H1 (cell line): ENCODE measurements around the gene ZFAND2B. TPM values are rescaled to one million over a fixed set of nuclear protein-coding genes. Genes with fewer than 3 reads are reported as not detected.

Experiments
- CTCF ChIA-PET: fragments of 300-600 bp; sonication (Branson Sonifier 250); formaldehyde crosslinking; loops from one replicate; lab custom pipeline; 2021; ENCODE audit not compliant: partially characterized antibody; lab: Charles Lee
- POLR2A ChIA-PET: fragments of 300-600 bp; sonication (Branson Sonifier 250); formaldehyde crosslinking; loops from one replicate; lab custom pipeline; 2021; ENCODE audit warnings: inconsistent platforms; ENCODE audit not compliant: partially characterized antibody; lab: Charles Lee
- DNase-seq, 2 experiments: peaks; one replicate each; pipeline versions ENCODE4 v3.0.0 to v3.0.0-alpha.2; 2010 to 2022; ENCODE audit warnings: low spot score in 2 of 2, low read depth in 1 of 2, mixed read lengths in 1 of 2
- FAIRE-seq: peaks from 2 replicates; lab custom pipeline; 2011; peaks lifted over from hg19 to GRCh38; lab: Jason Lieb, UNC
- H2AFZ ChIP-seq: 2 replicates; pipeline ENCODE4 v1.8.1; 2012; ENCODE audit warnings: low read length, inconsistent platforms
- H2AK5ac ChIP-seq: 2 replicates; pipeline ENCODE4 v1.6.1; 2013; ENCODE audit warnings: low read depth, low read length
- H2BK120ac ChIP-seq: replicated peaks from 2 replicates; pipeline ENCODE3; 2013; ENCODE audit warnings: low read depth, low read length, inconsistent platforms
- H2BK12ac ChIP-seq: 2 replicates; pipeline ENCODE4 v1.6.1; 2013; ENCODE audit warnings: low read depth, low read length
- H2BK15ac ChIP-seq: 2 replicates; pipeline ENCODE4 v1.6.1; 2013; ENCODE audit warnings: low read length
- H2BK20ac ChIP-seq: 2 replicates; pipeline ENCODE4 v1.6.1; 2013; ENCODE audit warnings: low read length
- H2BK5ac ChIP-seq: 2 replicates; pipeline ENCODE4 v1.6.1; 2013; ENCODE audit warnings: low read depth, low read length
- H3K14ac ChIP-seq: 2 replicates; pipeline ENCODE4 v1.6.1; 2013; ENCODE audit warnings: inconsistent platforms; ENCODE audit not compliant: insufficient read length
- H3K18ac ChIP-seq: 2 replicates; pipeline ENCODE4 v1.6.1; 2013; ENCODE audit warnings: low read length; ENCODE audit errors: extremely low read depth
- H3K23ac ChIP-seq: 2 replicates; pipeline ENCODE4 v1.6.1; 2013; ENCODE audit warnings: inconsistent platforms; ENCODE audit not compliant: insufficient read length
- H3K23me2 ChIP-seq: 2 replicates; pipeline ENCODE4 v1.6.1; 2013; ENCODE audit warnings: low read depth, low read length
- H3K27ac ChIP-seq: 2 replicates; pipeline ENCODE4 v1.6.1; 2011; ENCODE audit warnings: low read depth, low read length, inconsistent platforms
- H3K27me3 ChIP-seq, 4 experiments: replicated peaks in 1 of 4; 1 replicate in 1 of 4; 2 replicates in 3 of 4; pipeline versions ENCODE4 v1.6.1 to v1.8.1; 2011 to 2013; ENCODE audit warnings: low read length in 3 of 4, mild to moderate bottlenecking in 3 of 4, inconsistent platforms in 2 of 4, mixed read lengths in 2 of 4, moderate library complexity in 1 of 4; ENCODE audit not compliant: control insufficient read depth in 3 of 4, insufficient read depth in 3 of 4; ENCODE audit errors: extremely low read depth in 1 of 4
- H3K36me3 ChIP-seq, 4 experiments: 2 replicates each; pipeline versions ENCODE4 v1.6.1 to v1.8.1; 2011 to 2013; ENCODE audit warnings: mild to moderate bottlenecking in 4 of 4, low read length in 3 of 4, moderate library complexity in 2 of 4, control low read depth in 1 of 4, inconsistent platforms in 1 of 4; ENCODE audit not compliant: insufficient read depth in 4 of 4, control insufficient read depth in 2 of 4
- H3K4ac ChIP-seq: replicated peaks from 2 replicates; pipeline ENCODE3; 2013; ENCODE audit warnings: low read length, low read depth, mixed read lengths, inconsistent platforms; ENCODE audit not compliant: insufficient read length
- H3K4me1 ChIP-seq, 4 experiments: replicated peaks in 1 of 4; 1 replicate in 1 of 4; 2 replicates in 3 of 4; pipeline versions ENCODE4 v1.6.1 to v1.8.1; 2011 to 2013; ENCODE audit warnings: low read length in 3 of 4, inconsistent platforms in 2 of 4, mixed read lengths in 1 of 4; ENCODE audit not compliant: insufficient read depth in 4 of 4, control insufficient read depth in 3 of 4
- H3K4me2 ChIP-seq, 2 experiments: 2 replicates each; pipeline versions ENCODE4 v1.6.1 to v1.8.1; 2011 to 2013; ENCODE audit warnings: low read depth in 2 of 2, low read length in 2 of 2, control low read depth in 1 of 2, inconsistent platforms in 1 of 2, mild to moderate bottlenecking in 1 of 2; ENCODE audit not compliant: insufficient read depth in 1 of 2
- H3K4me3 ChIP-seq, 4 experiments: fragments of 200-600, 300-600 bp in 1 of 4; sonication (generic), shearing (Covaris generic), sonication (Bioruptor Twin) in 1 of 4; 2 replicates each; pipeline versions ENCODE4 v1.5.1 to v1.8.1; 2011 to 2016; ENCODE audit warnings: low read length in 4 of 4, low read depth in 3 of 4, control low read depth in 2 of 4, inconsistent platforms in 2 of 4, mild to moderate bottlenecking in 2 of 4, mixed read lengths in 1 of 4, moderate library complexity in 1 of 4; ENCODE audit not compliant: insufficient read depth in 2 of 4; ENCODE audit errors: extremely low read depth in 1 of 4
- H3K56ac ChIP-seq: replicated peaks from 2 replicates; pipeline ENCODE3; 2013; ENCODE audit warnings: low read depth, mild to moderate bottlenecking, mixed read lengths, low read length, inconsistent platforms; ENCODE audit not compliant: insufficient read length
- H3K79me1 ChIP-seq: 2 replicates; pipeline ENCODE4 v1.6.1; 2013; ENCODE audit warnings: low read depth, low read length, control low read depth
- H3K79me2 ChIP-seq, 2 experiments: 2 replicates each; pipeline versions ENCODE4 v1.6.1 to v1.8.1; 2012 to 2013; ENCODE audit warnings: low read length in 2 of 2, mild to moderate bottlenecking in 2 of 2, inconsistent platforms in 1 of 2; ENCODE audit not compliant: insufficient read depth in 2 of 2, control insufficient read depth in 1 of 2
- H3K9ac ChIP-seq, 4 experiments: replicated peaks in 1 of 4; 1 replicate in 1 of 4; 2 replicates in 3 of 4; pipeline versions ENCODE4 v1.6.1 to v1.8.1; 2011 to 2013; ENCODE audit warnings: low read depth in 3 of 4, low read length in 3 of 4, control low read depth in 2 of 4, mild to moderate bottlenecking in 2 of 4, moderate library complexity in 2 of 4, inconsistent platforms in 1 of 4; ENCODE audit errors: extremely low read depth in 1 of 4
- H3K9me3 ChIP-seq, 2 experiments: 2 replicates each; pipeline versions ENCODE4 v1.6.1 to v1.8.1; 2012 to 2013; ENCODE audit warnings: mild to moderate bottlenecking in 2 of 2, moderate library complexity in 2 of 2, control low read depth in 1 of 2, inconsistent platforms in 1 of 2, low read depth in 1 of 2, low read length in 1 of 2, mixed read lengths in 1 of 2; ENCODE audit not compliant: insufficient read depth in 2 of 2
- H4K20me1 ChIP-seq, 2 experiments: replicated peaks in 1 of 2; 2 replicates each; pipeline versions ENCODE3 to v1.8.1; 2011 to 2013; ENCODE audit warnings: inconsistent platforms in 2 of 2, low read length in 2 of 2, mild to moderate bottlenecking in 1 of 2; ENCODE audit not compliant: insufficient read depth in 2 of 2, control insufficient read depth in 1 of 2
- H4K5ac ChIP-seq: 2 replicates; pipeline ENCODE4 v1.6.1; 2013; ENCODE audit warnings: low read length, low read depth, mixed read lengths, inconsistent platforms; ENCODE audit not compliant: insufficient read length
- H4K8ac ChIP-seq: 2 replicates; pipeline ENCODE4 v1.8.0; 2013; ENCODE audit warnings: mild to moderate bottlenecking, moderate library complexity, low read length, inconsistent platforms; ENCODE audit not compliant: insufficient read depth; ENCODE audit errors: extremely low read depth
- H4K91ac ChIP-seq: replicated peaks from 2 replicates; pipeline ENCODE3; 2013; ENCODE audit warnings: low read length, mixed read lengths, inconsistent platforms; ENCODE audit not compliant: insufficient read length
- BACH1 ChIP-seq: IDR thresholded peaks from 2 replicates; pipeline ENCODE4 v1.6.1; 2012; ENCODE audit warnings: low read length, improper control_type of control experiment
- CBX5 ChIP-seq: fragments of 300-800, 300-1000 bp; sonication (generic); IDR thresholded peaks from 2 replicates; pipeline ENCODE4 v1.7.1; 2016; ENCODE audit warnings: antibody characterized with exemption, low read length, low read depth
- CBX8 ChIP-seq: fragments of 300-800, 300-1000 bp; sonication (generic); IDR thresholded peaks from 2 replicates; pipeline ENCODE4 v1.7.1; 2016; ENCODE audit warnings: low read depth, low read length, borderline replicate concordance
- CEBPB ChIP-seq: IDR thresholded peaks from 2 replicates; pipeline ENCODE4 v1.6.1; 2012; ENCODE audit warnings: low read depth, low read length
- EZH2 ChIP-seq: fragments of 200-600 bp; sonication (generic); IDR thresholded peaks from 2 replicates; pipeline ENCODE4 v1.7.1; 2012; ENCODE audit warnings: low read depth, mild to moderate bottlenecking, moderate library complexity, low read length, inconsistent platforms; ENCODE audit not compliant: severe bottlenecking
- GABPA ChIP-seq: IDR thresholded peaks from 2 replicates; pipeline ENCODE4 v1.6.1; 2011; ENCODE audit warnings: mild to moderate bottlenecking, low read length, moderate library complexity, borderline replicate concordance; ENCODE audit not compliant: insufficient read depth
- KDM1A ChIP-seq: fragments of 200-600, 300-600 bp; sonication (generic); IDR thresholded peaks from 2 replicates; pipeline ENCODE4 v1.7.1; 2016; ENCODE audit warnings: mild to moderate bottlenecking, low read length, borderline replicate concordance
- MAFK ChIP-seq: IDR thresholded peaks from 2 replicates; pipeline ENCODE4 v1.6.1; 2012; ENCODE audit warnings: low read depth, mild to moderate bottlenecking, improper control_type of control experiment, low read length
- RNF2 ChIP-seq: fragments of 200-900, 300-1000 bp; sonication (generic); IDR thresholded peaks from 2 replicates; pipeline ENCODE4 v1.7.1; 2016; ENCODE audit warnings: borderline replicate concordance, low read depth, mild to moderate bottlenecking, antibody characterized with exemption, low read length; ENCODE audit not compliant: poor library complexity, severe bottlenecking; ENCODE audit errors: missing control alignments
- TBP ChIP-seq: IDR thresholded peaks from 2 replicates; pipeline ENCODE4 v1.6.1; 2011; ENCODE audit warnings: low read depth, low read length, improper control_type of control experiment
- whole genome bisulfite sequencing, 2 experiments: shearing (Covaris generic) in 1 of 2; methylation state at CpG; one replicate each; pipeline versions ENCODE4 v1.1.6 to v1.1.7; 2013 to 2015; ENCODE audit warnings: low lambda C conversion rate in 2 of 2, mixed read lengths in 2 of 2, inconsistent platforms in 1 of 2, low coverage in 1 of 2, missing lambda C conversion rate in 1 of 2; ENCODE audit not compliant: insufficient replicate concordance in 2 of 2, insufficient coverage in 1 of 2, insufficient read length in 1 of 2; ENCODE audit errors: extremely low coverage in 1 of 2, missing lambda C conversion rate in 1 of 2; 5-methylcytosine and 5-hydroxymethylcytosine counted together
- polyA plus RNA-seq, 7 experiments: library from polyadenylated mRNA; depleted of rRNA in 3 of 7; stranded (reverse) in 5 of 7; unstranded in 2 of 7; fragments of >200 nt in 5 of 7; fragments of 200-250 nt in 2 of 7; gene quantifications; 1 replicate in 5 of 7; 2 replicates in 1 of 7; 4 replicates in 1 of 7; pipeline versions ENCODE4 v1.2.1 to v1.2.3, GENCODE V29; 2011 to 2013; ENCODE audit warnings: missing spikeins in 2 of 7, mixed read lengths in 2 of 7
- total RNA-seq: library from RNA; stranded (reverse); fragmentation: NEBNext Ultra II Directional; extraction: Animal tissue kit (Norgen Biotek cat#: 25700); gene quantifications from 2 replicates; pipeline ENCODE4 v1.2.1, GENCODE V29; 2021

The ZFAND2B gene
- total and polyA plus RNA-seq, 2 of the 8 experiments (the other 6 are each of a cell fraction or from before 2014, with no cell fraction given), result 16.0 to 17.9 TPM

DNA sequence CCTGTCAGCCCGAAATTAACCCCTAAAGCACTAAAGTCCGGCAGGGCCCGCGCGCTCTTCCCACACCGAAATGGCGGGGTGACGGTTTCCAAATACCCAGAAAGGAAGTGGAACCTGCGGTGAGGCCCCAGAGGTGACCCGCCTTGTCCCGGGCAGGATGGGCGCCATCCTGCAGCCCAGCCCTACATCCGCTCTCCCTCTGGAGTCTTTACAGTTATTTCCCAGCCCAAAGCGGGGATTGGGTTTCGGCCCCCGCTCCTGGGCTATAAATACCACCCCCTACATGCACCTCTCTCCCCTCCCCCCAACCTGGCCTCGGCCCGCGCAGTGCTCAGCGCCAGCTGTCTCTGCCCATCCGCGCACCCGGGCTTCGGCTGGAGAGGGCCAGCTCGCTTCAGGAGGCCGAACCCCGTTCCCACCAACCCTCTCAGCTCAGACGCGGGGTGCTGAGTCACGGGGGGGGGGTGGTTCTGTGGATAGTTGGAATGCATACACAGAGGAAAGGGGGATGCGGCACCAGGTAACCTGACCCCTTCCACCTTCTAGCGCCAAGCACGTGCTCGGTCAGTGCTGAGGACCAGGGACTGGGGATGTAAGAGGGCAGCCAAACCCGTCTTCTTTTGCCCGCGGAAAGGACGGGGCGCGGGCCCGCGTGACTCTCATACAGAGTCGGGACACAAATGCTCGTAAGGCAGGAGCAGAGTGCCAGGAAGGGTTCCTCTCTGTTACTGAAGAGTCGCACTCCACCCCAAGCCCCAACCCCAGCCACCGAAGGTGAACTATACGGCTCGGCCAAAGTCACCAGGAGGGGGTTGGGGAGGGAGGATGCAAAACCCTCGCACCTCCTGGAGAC is 46.5 kb downstream of the ZFAND2B start, which contains the start of gene TUBA4B:
TUBA4B (plus strand) TSS at position 344 of the 853 bp plus-strand sequence; CDS start at position 509, 165 bp downstream.
- Histone ChIP-seq H2BK120ac (no peak within 1 kb of the TSS), H3K79me2 (no peaks in the 10 kb centered on the region), H3K56ac (no peak within 1 kb of the TSS), H3K4me1 (peaks cover 5 to 14% (median 9%) of the 10 kb centered on the region in 4 experiments), H3K27ac (no peak within 1 kb of the TSS), H3K9me3 (no peaks in the 10 kb centered on the region), H4K8ac (peak within 1 kb of the TSS; percentile 88), H3K79me1 (peaks cover 2% of the 10 kb centered on the region; the same call in 1 of the 2 replicates), H3K23me2 (peaks cover 17% of the 10 kb centered on the region), H3K9ac (peak within 1 kb of the TSS in 3 of 4 experiments; percentile 17 to 52 (median 20); a peak in 4 of 7 replicates), H2BK5ac (peak within 1 kb of the TSS; percentile 44; the same call in 1 of the 2 replicates), H3K23ac (no peak within 1 kb of the TSS), H3K18ac (peak within 1 kb of the TSS; percentile 95), H2BK12ac (peak within 1 kb of the TSS; percentile 80; the same call in 1 of the 2 replicates), H4K5ac (no peak within 1 kb of the TSS), H4K20me1 (peaks cover 0 to 2% of the 10 kb centered on the region in 2 experiments), H3K4me3 (peak within 1 kb of the TSS; percentile 46 to 64 (median 57)), H2BK15ac (peak within 1 kb of the TSS; percentile 95), H3K14ac (no peak within 1 kb of the TSS), H3K27me3 (peaks cover 16 to 43% (median 35%) of the 10 kb centered on the region in 4 experiments), H3K4ac (peak within 1 kb of the TSS; percentile 71), H4K91ac (no peak within 1 kb of the TSS), H3K36me3 (peaks cover 0 to 9% (median 4%) of the 10 kb centered on the region in 4 experiments; a peak in 4 of 8 replicates), H2AFZ (peak within 1 kb of the TSS; percentile 14; the same call in 1 of the 2 replicates), H3K4me2 (peak within 1 kb of the TSS; percentile 85 to 92), H2BK20ac (no peak within 1 kb of the TSS), H2AK5ac (no peak within 1 kb of the TSS; the same call in 1 of the 2 replicates)
- POLR2A ChIA-PET, result interaction anchor here (0.6 to 14.9 kb wide), 20 partner anchors 8 to 131 kb away, joined by 3 to 190 read pairs (median 6); partner anchors contain the start of genes ABCB6, ANKZF1, ATG9A and CNPPD1
- 2% methylated on average over 44 of the region's 49 CpGs; no CpG with 5 or more reads in 1 of the 2 experiments for WGBS, 2 experiments
- CTCF ChIA-PET, result interaction anchor here (0.6 to 6.6 kb wide), 13 partner anchors 8 to 116 kb away, joined by 3 to 118 read pairs (median 3); partner anchors contain the start of genes DNAJB2, GLB1L, STK16 and ZFAND2B
- no peak for FAIRE-seq
- peak in 1 of 2 experiments; percentile 85 for DNase-seq
- no peak for TF ChIP-seq EZH2
- TF ChIP-seq CBX5, result no peak
- TF ChIP-seq BACH1, result 0 out of 2 replicates have a peak, but pooled peaks have one; percentile 24
- TF ChIP-seq GABPA, result no peak
- TF ChIP-seq MAFK, result peak; percentile 36; the same call in 1 of the 2 replicates
- no peak for TF ChIP-seq CBX8
- TF ChIP-seq CEBPB, result no peak
- peak; percentile 55; the same call in 1 of the 2 replicates for TF ChIP-seq TBP
- peak; percentile 57; the same call in 1 of the 2 replicates for TF ChIP-seq KDM1A
- TF ChIP-seq RNF2, result no peak
